ENCODE data around the gene OLFM1.

Gene OLFM1

GRCh38 chr9:135170535-135170934, 83.1 kb downstream of the OLFM1 start:
- no peak overlapping the region for H3K4me3 ChIP-seq (replicated peaks; ENCODE audit: low read depth, low read length)
- TF ChIP-seq CTCF (IDR thresholded peaks at IDR 0.05; ENCODE audit: low read depth, low read length, missing control alignments), result no peak
- DNase-seq (ENCODE audit: extremely low read depth, low read depth), result no peak
